GM12864 (cell line): ENCODE results near the gene CPEB4.

Experiments
- DNase-seq: peaks from one replicate; pipeline ENCODE4 v3.0.0-alpha.2; 2011; ENCODE audit warnings: low read depth
- H3K4me3 ChIP-seq: 2 replicates; pipeline ENCODE4 v1.5.1; 2011; ENCODE audit warnings: mild to moderate bottlenecking, low read depth, low read length, control low read depth
- CTCF ChIP-seq: IDR thresholded peaks from 2 replicates; pipeline ENCODE4 v1.5.1; 2011; ENCODE audit warnings: low read depth, mild to moderate bottlenecking, moderate library complexity, low read length, control low read depth, inconsistent platforms; ENCODE audit errors: missing control alignments

CPEB4 gene

GRCh38 chr5:173969167-173970049 is 81.3 kb downstream of the CPEB4 start:
- TF ChIP-seq CTCF = no peak
- H3K4me3 ChIP-seq = no peak overlapping the region
- no peak for DNase-seq

- H3K4me3 ChIP-seq = no peak overlapping the region
- TF ChIP-seq CTCF = peak; percentile 30
- DNase-seq = no peak
Measured at GRCh38 chr5:173970878-173971650, 82.9 kb downstream of the CPEB4 start.

GRCh38 chr5:173971681-173972345 is 83.7 kb downstream of the CPEB4 start:
- DNase-seq = no peak
- no peak for TF ChIP-seq CTCF
- no peak overlapping the region for H3K4me3 ChIP-seq

- no peak for DNase-seq
- H3K4me3 ChIP-seq = no peak overlapping the region
- no peak for TF ChIP-seq CTCF
Measured at GRCh38 chr5:173972607-173972924, 84.4 kb downstream of the CPEB4 start.

GRCh38 chr5:173972925-173973615 is 84.9 kb downstream of the CPEB4 start:
- peak overlapping the region; percentile 48 for H3K4me3 ChIP-seq
- peak; percentile 49 for DNase-seq
- peak; percentile 88 for TF ChIP-seq CTCF

- TF ChIP-seq CTCF = no peak
- peak overlapping the region; percentile 48 for H3K4me3 ChIP-seq
- DNase-seq = no peak
Measured at GRCh38 chr5:173973616-173973969, 85.4 kb downstream of the CPEB4 start.
